GM21737 (cell line): Measurements from ENCODE around the gene TSPAN10.

Experiments
- ATAC-seq: cut with Tn5 transposase; IDR thresholded peaks from one replicate; pipeline ENCODE4 v1.9.1; 2021; ENCODE audit warnings: mild to moderate bottlenecking, moderate library complexity; ENCODE audit not compliant: unreplicated experiment

TSPAN10 gene

GRCh38 chr17:81686614-81687013 lies 49.6 kb downstream of the TSPAN10 start:
- ATAC-seq = no peak

DNA sequence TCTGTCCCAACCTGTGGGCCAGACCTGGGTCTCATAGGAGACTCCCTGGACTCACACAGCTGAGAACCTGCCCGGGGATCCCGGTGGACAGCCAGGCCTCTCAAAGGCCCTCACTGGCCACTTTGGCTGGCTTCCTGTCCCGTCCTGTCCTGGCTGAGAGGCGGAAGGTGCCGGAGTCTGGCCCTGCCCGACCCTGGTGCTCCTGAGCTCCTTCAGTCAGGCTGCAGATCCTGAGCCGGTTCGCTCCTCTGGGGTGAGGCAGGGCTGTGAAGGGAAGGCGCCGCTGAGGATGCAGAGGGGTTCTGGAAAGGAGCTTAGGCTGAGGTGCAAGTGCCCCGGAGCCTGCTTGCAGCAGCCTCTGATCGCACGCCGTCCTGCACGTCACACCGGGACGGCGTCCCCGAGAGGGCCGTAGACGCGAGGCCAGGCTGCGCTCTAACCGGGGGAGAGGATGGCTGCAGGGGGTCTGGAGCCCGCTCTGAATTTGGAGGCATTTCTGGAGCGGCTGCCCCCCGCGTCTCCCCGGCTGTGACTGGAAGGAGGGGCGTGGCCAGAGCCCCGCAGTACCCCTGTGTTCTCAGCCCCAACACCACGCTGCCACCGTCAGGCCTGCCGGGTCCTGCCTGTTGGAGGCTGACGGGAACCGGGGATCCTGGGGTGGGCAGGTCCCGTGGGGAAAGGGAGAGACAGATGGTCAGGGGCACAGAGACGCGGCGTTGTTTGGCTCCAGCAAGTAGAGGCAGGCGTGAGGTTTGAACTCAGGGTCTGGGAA lies 51.0 kb downstream of the TSPAN10 start:
- no peak for ATAC-seq

DNA sequence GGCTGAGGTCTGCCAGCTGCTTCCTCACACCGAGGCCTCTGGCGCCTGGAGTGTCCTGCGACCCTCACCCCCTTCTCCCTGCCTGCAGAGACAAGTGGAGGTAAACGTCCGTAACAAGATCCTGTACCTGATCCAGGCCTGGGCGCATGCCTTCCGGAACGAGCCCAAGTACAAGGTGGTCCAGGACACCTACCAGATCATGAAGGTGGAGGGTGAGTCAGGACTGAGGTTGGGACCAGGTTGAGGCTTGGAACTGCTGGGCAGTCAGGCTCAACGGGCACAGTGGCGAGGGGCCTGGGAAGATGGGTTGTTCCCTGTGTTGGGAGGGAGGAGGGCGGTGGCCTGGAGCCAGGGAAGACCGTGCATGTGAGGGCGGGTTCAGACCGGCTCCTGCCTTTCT lies 51.6 kb downstream of the TSPAN10 start:
- no peak for ATAC-seq

DNA sequence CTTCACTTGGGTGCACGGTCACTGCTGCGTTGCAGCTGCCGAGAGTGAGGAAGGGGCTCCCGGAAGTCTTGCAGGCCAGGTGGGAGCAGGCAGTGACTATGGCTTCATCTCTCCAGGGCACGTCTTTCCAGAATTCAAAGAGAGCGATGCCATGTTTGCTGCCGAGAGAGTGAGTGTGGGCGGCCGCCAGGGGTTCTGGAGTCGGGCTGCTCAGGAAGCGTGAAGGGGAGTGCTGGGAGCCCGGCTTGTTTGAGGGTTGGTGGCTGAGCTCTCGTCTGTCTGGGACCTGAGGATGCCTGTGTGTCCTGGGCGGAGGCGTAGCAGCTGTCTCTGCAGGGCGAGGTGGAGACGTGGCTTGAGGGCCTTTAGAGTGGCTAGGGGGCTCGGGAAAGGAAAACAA lies 53.1 kb downstream of the TSPAN10 start:
- no peak for ATAC-seq

- no peak for ATAC-seq
These were observed 53.6 kb downstream of the TSPAN10 start for GRCh38 chr17:81690549-81690948.

DNA sequence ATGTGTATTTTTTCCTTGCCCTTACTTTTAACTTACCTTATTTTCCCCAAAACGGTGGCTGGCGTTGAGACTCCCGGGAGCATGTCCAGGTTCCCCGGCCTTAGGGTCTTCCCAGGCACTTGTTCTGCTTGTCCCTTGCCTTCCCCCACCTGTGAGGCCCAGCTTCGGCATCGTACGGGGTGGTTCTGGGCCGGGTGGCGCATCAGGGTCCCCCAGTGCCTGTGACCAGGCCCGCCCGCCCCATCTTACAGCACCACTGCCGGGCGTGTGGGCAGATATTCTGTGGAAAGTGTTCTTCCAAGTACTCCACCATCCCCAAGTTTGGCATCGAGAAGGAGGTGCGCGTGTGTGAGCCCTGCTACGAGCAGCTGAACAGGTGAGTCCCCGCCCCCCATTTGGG lies 54.2 kb downstream of the TSPAN10 start:
- ATAC-seq = no peak

DNA sequence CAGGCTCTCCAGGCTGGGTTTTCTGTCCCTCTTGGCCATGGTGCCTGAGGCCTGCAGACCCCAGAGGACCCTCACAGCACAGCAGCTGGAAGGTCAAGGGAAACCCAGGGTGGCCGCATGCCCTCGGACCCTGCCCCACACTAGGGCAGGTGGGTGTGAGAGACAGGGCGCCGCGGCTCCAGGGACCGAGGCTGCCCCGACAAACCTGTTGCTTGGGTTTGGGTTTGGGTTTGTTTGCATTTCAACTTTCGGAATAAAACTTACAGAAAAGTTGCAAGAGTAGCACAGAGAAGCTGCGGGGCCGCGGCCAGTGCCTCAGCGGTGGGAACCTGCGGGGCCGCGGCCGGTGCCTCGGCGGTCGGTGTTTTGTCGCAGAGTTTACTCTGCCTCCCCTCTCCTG lies 54.6 kb downstream of the TSPAN10 start:
- no peak for ATAC-seq

- no peak for ATAC-seq
These were observed 56.7 kb downstream of the TSPAN10 start for GRCh38 chr17:81693509-81694210.

GRCh38 chr17:81694810-81695209 lies 57.8 kb downstream of the TSPAN10 start:
- no peak for ATAC-seq

DNA sequence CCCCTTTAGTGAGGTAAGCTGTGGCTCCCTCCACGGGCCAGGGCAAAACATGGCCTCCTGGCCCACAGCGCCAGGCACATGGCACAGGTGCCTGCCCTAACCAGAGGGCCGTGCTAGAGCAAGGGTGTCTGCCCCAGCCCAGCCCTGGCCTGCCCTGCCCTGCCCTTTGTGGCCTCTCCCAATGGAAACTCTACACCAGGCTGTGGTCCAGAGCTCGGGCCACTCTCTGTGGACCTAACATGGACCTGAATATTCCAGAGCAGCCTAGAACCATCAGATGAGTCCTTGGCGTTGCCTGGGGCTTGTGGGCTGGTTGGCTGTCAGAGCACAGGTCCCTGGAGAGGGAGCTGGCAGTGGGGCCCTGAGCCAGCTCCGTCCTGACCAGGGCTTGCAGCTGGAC lies 58.2 kb downstream of the TSPAN10 start:
- no peak for ATAC-seq

DNA sequence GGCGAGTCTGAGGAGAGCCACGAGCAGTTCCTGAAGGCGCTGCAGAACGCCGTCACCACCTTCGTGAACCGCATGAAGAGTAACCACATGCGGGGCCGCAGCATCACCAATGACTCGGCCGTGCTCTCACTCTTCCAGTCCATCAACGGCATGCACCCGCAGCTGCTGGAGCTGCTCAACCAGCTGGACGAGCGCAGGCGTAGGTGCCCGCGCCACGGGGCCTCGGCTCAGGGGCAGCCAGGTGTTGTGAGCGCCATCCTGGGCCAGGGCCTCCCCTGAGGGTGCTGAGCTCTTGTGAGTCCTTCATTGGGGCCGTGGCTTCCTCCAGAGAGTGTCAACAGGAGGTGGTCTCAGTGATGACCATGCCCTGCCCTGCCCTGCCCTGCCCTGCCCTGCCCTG lies 58.8 kb downstream of the TSPAN10 start:
- ATAC-seq = no peak

GRCh38 chr17:81696218-81696941 lies 59.4 kb downstream of the TSPAN10 start:
- ATAC-seq = no peak

- no peak for ATAC-seq
These were observed 60.5 kb downstream of the TSPAN10 start for GRCh38 chr17:81697261-81698044.
